OCI-LY1 (cell line): ENCODE data around the gene OSBPL2.

Experiments used
- CTCF ChIP-seq: fragments of 200-600 bp; sonication (generic), shearing (Covaris generic); IDR thresholded peaks from 2 replicates; pipeline ENCODE4 v1.5.1; 2017; ENCODE audit warnings: mild to moderate bottlenecking, antibody characterized with exemption, low read length, moderate library complexity, mixed read lengths
- EZH2 ChIP-seq: fragments of 200-600 bp; sonication (generic), shearing (Covaris generic); IDR thresholded peaks from 2 replicates; pipeline ENCODE4 v1.8.0; 2017; ENCODE audit warnings: borderline replicate concordance, mixed run types, mild to moderate bottlenecking, antibody characterized with exemption, low read length, moderate library complexity, mixed read lengths

GRCh38 chr20:62235001-62235776, 3.1 kb upstream of the OSBPL2 start:
- no peak for TF ChIP-seq CTCF
- TF ChIP-seq EZH2 = no peak
